Effector CD4-positive, alpha-beta T cell (primary cell): Measurements from ENCODE around the gene PRTFDC1.
"Not testable (repeated sequence)": the region's sequence is repeated elsewhere in the genome, so short reads cannot be mapped to it uniquely, and the experiment has no call there.

ENCODE experiments used
- DNase-seq: peaks from one replicate; pipeline ENCODE4 v3.0.0-alpha.2; 2020

Gene PRTFDC1

DNA sequence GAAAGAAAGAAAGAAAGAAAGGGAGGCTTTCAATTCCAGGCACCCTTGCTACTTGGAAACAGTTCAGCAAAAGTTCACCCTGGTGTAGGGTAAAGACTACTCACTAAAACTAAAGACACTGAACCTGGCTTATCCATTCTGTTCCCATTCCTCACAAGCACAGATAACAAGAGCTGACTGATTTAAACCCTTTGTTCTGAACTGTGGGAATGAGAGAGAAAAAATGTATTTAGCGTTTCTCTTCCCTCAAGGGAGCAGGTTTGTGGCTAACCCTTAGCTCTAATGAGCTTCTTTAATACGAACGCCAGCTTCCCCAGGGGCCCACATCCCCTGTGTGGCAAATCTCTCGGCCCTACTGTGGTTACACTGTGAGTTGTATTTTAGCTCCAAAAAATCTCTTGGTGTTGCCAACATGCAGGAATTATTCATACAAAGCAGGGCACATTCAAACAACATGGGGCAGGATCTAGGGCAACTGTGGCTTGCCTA, 23.3 kb downstream of the PRTFDC1 start:
- no peak for DNase-seq

DNA sequence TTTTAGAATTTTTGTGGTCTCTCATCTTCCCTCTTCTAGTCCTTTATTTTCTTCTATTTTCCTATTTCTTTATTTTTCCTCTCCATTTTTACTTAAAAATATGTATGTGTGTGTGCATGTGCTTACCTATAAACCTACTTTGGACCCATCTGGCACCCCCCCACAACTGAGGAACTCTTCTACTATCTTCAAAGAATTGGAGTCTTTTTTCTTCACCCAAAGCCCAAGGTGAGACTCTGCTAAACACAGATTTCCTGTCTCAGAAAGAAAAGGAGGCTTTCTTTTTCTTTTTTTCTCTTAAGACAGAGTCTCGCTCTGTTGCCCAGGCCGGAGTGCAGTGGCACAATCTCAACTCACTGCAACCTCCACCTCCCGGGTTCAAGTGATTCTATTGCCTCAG, 24.2 kb downstream of the PRTFDC1 start:
- DNase-seq: no peak

DNA sequence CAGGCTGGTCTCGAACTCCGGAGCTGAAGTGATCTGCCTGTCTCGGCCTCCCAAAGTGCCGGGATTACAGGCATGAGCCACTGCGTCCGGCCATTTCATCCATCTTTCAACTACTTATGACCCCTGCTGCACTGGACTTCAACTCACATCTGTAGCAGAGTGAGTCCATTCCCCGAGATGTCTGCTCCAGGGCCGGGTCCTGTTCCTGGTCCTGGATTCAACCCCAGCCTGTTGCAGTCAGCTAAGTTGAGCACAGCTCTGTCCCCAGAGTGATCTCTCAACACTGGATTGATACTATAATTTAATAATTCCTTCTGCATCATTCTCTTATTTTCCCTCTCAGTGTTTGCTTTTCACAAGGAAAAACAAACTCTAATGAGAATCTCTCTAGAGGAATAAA, 25.8 kb downstream of the PRTFDC1 start:
- no peak for DNase-seq

DNA sequence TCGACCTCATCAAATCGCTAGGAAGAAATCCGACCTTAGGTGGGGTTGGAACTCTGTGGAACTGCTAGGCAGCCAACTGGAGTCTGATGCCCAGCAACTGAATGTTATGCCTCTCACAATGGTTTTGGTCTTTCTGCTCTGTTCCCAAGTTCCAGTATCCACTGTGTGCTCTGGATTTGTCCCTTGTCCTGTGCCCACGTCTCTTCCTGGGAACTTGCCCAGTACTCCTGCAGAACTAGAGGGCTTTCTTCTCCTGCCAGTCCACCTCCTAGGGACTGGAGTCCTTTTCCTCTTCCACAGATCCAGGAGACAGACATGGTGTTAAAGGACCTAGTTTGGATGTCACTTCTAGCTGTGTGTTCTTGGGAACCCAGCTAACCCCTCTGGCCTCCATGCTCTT, 26.6 kb downstream of the PRTFDC1 start:
- DNase-seq: no peak

DNA sequence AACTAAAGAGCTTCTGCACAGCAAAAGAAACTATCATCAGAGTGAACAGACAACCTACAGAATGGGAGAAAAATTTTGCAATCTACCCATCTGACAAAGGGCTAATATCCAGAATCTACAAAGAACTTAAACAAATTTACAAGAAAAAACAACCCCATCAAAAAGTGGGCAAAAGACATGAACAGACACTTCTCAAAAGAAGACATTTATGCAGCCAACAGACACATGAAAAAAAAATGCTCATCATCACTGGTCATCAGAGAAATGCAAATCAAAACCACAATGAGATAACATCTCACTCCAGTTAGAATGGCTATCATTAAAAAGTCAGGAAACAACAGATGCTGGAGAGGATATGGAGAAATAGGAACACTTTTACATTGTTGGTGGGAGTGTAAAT, 27.9 kb downstream of the PRTFDC1 start:
- DNase-seq: not testable (repeated sequence)

DNA sequence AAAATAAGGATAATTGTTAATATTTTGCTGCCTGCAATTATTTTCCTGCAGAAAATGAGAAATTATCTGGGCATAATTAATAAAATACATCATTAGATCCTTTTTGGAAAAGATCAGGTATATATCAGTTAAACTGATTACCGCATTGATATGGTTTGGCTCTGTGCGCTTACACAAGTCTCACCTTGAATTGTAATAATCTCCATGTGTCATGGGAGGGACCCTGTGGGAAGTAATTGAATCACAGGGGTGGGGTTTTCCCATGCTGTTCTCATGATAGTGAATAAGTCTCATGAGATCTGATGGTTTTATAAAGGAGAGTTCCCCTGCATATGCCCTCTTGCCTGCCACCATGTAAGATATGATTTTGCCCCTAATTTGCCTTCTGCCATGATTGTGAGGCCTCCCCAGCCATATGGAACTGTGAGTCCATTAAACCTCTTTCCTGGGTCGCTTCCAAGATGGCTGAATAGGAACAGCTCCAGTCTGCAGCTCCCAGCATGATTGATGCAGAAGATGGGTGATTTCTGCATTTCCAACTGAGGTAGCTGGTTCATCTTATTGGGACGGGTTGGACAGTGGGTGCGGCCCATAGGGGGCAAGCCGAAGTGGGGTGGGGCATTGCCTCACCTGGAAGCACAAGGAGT, 30.1 kb downstream of the PRTFDC1 start:
- not testable (repeated sequence) for DNase-seq

DNA sequence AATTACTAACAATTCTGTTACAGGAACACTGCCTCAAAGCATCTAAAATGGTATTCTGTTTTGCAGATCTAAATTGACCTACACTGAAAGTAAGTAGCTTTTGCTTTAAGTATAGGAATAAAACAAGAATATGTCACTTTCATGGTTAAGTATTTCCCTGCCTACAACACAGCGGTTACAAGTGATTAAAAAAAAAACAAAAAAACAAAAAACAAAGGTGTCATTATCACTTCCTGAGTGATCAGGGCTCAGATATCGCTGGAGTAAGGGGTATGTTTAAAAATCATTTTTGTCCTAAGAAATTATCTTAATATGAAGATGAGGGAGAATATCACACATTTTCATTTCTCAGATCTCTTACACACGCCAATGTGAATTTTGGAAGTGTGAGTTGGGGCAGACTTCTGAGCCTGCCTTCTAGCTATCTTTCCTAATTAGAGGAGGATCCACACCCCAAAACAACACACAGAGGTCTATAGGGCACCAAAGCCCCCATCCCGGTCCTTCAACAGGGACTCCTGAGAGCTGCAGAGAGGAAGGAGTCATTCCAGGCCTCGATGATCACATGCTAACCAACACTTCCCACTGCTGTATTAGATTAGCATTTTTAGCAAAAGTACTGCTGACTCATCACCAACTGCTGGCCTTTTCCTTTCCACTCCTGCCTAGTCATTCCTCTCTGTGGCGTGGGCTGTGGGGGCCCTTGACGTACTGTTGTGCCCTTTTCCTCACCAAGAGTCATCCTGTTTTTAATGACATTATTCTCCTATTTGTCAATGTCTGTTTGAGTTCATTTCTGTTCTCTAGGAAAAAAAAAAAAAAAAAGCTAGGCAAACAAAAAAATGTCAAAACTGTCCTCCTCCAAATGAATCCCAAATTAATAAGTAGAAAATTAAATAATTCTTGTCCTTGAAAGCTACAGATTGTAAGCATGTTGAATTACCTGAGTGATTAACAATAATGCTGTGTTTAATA, 31.2 kb downstream of the PRTFDC1 start:
- no peak for DNase-seq

DNA sequence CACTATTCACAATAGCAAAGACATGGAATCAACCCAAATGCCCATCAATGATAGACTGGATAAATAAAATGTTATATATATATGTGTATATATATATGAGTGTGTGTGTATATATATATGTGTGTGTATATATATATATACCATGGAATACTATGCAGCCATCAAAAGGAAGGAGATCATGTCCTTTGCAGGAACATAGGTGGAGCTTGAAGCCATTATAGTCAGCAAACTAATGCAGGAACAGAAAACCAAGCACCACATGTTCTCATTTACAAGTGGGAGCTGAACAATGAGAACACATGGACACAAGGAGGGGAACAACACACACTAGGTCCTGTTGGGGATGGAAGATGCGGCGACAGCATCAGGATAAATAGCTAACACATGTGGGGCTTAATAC, 32.2 kb downstream of the PRTFDC1 start:
- not testable (repeated sequence) for DNase-seq

DNA sequence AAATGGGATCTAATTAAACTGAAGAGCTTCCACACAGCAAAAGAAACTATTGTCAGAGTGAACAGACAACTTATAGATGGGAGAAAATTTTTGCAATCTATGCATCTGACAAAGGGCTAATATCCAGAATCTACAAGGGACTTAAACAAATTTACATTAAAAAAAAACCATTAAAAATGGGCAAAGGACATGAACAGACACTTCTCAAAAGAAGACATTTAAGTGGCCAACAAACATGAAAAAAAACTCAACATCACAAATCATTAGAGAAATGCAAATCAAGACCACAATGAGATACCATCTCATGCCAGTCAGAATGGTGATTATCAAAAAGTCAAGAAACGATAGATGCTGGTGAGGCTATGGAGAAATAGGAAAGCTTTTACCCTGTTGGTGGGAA, 32.8 kb downstream of the PRTFDC1 start:
- not testable (repeated sequence) for DNase-seq

DNA sequence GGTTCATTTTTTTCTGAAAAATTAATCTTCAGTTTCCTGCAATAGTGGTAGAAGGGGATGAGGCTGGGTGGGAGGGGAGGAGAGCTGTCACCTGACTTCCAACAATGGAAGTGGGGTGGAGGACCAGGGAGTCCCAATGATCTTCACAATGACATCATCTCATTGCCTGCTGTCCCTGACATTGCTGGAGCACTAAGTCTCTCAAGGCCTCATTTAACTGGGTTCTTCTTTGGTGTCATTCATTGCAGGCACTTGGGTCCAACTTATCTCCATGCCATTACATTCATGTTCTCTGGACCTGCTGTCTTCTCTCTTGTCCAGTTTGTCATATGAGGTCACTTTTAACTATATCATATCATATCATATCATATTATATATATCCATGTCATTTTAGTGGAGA, 34.4 kb downstream of the PRTFDC1 start:
- DNase-seq: no peak

DNA sequence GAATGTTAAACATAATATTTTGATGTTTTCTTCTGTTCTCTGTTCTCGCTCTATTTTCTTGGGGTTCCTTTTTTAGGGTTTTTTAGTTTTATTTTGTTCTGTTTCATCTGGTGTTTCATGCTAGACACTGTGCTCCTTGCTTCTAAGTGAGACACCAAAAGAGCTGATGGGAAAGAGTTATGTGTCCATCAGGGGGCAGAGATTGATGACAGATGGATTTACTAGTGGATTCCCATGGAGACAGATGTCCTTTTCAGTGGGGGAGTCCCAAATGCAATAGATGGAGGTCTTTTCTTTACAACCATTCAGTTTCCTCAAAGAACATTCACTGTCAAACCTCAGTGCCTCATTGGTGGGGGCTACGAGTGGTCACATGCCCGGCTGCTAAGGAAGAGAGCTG, 34.9 kb downstream of the PRTFDC1 start:
- no peak for DNase-seq

DNA sequence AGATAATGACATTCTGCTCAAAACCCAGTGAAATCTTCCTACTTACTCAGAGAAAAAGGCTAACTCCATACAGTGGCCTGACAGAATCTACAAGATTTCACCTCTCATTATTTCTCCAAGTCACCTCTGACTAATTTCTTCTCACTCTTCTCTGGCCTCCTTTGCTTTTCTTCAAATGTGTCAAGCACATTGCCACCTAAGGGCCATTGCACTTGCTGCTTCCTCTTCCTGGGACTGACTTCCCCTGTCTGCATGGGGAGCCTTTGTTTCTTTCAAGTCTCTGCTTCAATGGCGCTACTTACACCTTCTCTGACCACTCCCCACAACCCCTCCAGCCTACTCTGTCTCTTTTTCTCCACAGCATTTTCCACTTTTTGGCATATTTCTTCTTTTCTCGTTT, 36.0 kb downstream of the PRTFDC1 start:
- no peak for DNase-seq

DNA sequence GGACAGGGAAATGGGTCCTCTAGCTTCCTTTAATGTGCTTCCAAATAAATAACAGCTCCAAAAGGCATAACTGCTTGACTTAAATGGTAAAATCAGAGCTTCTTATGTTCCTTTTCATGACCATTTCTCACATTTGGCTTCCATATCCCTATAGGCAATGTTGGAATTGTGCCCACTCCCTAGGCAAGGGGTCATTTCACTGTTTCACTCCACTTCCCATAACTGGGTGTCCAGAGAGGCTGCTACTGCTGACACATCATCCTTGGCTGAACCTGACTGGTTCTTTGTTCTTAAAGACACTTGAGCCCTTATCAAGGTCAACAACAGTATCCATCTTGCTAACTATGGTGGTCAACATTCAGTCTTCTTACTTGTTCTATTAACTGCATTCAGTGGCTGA, 37.1 kb downstream of the PRTFDC1 start:
- DNase-seq: no peak

DNA sequence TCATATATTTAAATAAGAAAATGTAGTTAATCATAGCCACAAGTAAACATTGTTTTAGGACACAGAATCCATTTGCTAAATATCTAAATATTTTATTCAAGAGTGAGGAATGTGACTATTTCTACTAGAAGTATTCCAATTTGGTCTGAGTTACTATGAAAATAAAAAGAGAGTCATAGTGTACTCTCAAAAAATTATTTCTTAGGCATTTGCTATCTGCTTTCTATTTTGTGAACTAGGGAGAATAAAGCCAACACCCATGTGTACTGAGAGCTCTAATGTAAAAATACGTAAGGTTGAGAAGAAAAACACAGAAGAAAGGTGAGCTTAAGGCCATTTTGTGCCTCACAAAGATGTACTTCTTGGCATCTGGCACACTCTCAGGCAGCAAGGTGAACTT, 38.3 kb downstream of the PRTFDC1 start:
- DNase-seq: no peak

DNA sequence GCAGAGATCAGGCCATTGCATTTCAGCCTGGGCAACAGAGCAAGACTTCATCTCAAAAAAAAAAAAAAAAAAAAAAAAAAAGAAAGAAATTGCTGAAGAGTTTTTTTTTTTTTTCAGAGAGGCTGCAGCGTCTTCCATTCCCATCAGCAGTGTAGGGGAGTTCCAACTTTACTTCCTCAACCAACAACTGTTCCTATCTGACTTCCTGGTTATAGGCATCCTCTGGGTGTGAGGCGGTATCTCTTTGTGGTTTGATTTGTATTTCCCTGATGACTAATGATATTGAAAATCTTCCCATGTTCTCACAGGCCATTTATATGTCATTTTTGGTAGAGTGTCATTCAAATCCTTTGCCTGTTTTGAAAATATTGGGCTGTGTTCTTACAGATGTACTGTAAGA, 40.2 kb downstream of the PRTFDC1 start:
- DNase-seq: no peak

DNA sequence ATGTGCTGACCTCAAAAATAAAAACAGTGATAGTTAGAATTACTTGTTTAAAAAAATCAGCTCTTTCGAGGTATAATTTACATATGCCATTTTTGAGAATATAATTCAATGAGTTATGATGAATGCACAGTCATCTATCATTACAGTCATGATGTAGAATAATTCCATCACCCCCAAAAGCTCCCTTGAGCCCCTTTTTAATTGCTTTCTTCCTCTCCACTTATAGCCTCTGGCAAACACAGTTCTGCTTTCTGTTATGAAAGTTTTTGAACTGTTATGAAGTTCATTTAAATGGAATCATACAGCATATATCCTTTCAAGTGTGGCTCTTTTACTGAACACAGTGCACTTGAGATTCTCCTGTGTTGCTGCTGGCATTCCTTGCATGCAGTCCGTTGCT, 41.4 kb downstream of the PRTFDC1 start:
- DNase-seq: no peak

DNA sequence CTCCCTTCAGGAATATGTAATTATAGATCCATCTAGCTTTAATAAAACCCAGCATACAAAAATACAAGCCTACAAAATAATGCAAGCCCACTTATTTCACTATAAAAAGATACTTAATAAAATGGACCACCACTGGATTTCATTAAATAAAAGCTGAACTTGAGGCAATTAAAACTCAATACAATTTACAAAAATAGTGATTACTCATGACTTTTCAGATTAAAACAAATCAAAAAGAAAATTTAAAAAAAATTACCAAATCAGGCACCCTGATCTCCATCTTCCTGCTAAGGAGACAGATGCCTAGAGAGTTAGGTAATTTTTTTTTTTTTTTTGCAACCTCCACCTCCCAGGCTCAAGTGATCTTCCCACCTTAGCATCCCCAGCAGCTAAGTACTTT, 41.8 kb downstream of the PRTFDC1 start:
- no peak for DNase-seq

DNA sequence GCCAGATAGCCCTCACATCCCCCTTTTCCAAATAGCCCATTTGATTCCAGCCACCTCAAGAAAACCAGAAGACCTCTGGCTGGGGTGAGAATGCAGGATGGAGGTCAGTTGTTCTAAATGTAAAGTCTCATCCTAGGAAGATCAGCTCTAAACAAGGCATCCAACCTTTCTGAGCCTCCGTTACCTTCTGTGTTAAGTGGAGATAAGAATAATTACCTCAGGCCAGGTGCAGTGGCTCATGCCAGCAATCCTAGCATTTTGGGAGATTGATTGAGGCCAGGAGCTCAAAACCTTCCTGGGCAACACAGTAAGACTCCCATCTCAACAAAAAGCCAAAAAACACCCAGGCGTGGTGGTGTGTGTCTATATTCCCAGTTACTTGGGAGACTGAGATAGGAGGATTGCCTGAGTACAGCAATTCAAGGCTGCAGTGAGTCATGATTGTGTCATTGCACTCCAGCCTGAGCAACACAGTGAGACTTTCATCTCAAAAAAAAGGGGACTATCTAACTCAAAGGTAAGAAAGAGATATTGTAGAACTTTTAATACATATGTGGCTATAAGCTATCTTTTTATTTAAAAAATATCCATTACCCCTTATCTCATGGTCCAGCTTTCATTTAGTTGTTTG, 43.5 kb downstream of the PRTFDC1 start:
- DNase-seq: no peak

DNA sequence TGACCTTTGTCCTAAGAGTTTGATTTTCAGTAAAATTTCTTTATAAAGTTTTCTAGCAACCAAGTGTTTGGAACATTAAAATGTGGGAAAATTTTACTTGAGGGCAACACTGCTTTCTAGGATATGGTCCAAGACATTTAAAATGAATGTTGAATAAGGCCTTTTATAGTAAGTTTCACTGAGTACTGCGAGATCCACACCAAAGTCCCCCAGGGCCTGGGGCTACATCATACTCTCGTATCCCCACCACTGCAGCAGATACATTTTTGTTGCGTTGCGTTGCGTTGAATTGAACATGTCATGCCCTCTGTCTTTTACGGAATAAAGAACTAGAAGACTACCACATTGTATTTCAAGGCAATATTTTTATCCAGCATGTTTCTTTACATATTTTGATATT, 44.5 kb downstream of the PRTFDC1 start:
- no peak for DNase-seq

DNA sequence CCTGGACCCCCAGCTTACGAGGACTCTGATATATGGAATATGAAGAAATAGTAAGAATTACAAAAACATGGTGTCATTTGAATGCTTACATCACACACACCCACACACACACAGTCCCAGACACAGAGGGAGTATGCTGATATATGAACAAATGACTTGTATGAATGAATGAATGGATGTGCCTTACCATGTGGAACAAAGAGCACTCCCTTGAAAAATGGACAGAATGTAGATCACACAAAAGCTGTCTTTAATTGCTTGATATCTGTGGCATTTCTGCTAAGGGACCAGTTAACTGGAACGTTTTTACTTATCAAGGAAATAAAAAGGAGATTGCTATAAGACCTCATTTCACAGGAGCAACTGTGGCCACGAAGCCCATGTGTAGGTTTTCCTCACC, 46.0 kb downstream of the PRTFDC1 start:
- no peak for DNase-seq

DNA sequence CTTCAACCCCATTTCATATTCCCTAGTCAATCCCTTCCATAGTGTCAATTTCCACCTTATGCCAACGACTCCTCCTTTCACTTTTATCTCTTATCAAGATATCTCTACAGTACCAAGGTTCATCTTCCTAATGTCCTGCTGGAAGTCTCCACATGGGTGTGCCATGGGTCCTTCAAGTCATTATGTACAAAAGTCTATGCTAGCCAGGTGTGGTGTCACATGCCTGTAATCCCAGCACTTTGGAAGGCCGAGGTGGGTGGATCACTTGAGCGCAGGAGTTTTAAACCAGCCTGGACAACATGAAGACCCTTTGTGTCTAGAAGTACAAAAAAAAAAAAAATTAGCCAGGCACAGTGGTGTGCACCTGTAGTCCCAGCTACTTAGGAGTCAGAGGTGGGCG, 47.6 kb downstream of the PRTFDC1 start:
- no peak for DNase-seq

DNA sequence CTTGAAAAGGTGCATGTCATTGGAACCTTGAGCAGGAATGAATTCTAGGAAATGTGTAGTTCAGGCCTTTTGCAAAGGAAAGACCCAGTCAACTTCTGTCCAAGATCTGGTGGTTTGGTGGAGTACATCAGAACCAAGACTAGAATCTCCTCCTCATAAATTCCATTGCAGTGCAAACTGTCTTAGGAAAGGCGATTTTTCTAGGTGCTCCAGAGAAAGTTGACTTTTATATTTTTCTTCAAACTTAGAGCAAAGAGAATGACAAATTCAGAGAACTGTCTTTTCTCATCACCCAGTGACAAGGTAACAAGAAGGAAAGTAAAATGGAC, 50.0 kb downstream of the PRTFDC1 start:
- no peak for DNase-seq

DNA sequence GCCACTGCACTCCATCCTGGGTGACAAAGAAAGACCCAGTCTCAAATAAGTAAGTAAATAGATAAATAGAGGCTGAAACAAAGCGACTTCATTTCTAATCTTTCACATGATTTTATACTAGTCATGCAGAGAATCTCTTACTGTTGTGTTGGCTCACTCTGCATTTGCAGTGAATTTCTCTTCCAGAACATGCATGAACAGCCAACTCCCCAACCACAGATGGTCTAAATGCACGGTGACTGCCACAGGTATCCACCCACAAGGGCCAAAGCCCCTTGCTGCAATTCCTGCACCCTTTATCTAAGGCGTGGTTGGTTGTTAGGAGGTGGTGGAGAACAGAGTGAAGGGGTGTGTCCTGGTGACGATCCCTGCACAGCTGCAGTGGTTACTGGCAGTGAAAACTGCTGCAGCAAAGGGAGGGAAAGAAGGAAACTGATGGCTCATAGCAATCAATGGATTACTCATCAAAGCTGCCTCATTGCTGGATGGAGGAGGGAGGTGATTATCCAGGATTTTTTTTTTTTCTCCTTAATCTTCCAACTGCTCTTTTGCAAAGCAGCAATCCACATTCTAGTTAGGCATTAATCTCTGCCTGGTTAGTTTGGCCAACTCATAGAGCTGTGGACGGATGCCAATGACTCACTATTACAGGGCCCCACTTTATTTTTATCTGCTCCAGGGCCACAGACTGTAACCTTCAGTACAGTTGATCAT, 50.6 kb downstream of the PRTFDC1 start:
- no peak for DNase-seq
